22Rv1 (cell line): ENCODE measurements around the gene C2CD3.

Experiments used
- ZFX ChIP-seq: fragments of 450-650 bp; IDR thresholded peaks from 2 replicates; pipeline ENCODE4 v1.6.1; 2017; ENCODE audit warnings: antibody characterized with exemption, borderline replicate concordance
- TF ChIP-seq, protein P1 (sequence below): fragments of 450-650 bp; IDR thresholded peaks from 2 replicates; pipeline ENCODE4 v1.5.1; 2017; ENCODE audit warnings: mild to moderate bottlenecking

DNA sequence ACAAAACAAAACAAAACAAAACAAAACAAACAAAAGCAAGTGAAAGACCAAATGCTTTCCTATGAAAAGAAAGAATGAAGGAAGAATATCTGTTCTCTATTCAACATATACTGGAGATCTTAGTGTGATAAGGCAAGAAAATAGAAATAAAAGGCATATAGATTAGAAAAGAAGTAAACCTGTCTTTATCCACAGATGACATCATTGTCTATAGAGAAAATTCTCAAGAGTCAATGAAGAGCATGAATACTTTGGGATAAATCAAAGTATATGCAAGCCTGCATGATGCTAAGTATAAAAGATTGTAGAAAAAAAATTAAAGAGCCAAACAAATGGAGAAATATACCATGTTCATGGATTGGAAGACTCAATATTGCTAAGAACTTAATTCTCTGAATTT is 17.6 kb downstream of the C2CD3 start:
- TF ChIP-seq, protein P1, sequence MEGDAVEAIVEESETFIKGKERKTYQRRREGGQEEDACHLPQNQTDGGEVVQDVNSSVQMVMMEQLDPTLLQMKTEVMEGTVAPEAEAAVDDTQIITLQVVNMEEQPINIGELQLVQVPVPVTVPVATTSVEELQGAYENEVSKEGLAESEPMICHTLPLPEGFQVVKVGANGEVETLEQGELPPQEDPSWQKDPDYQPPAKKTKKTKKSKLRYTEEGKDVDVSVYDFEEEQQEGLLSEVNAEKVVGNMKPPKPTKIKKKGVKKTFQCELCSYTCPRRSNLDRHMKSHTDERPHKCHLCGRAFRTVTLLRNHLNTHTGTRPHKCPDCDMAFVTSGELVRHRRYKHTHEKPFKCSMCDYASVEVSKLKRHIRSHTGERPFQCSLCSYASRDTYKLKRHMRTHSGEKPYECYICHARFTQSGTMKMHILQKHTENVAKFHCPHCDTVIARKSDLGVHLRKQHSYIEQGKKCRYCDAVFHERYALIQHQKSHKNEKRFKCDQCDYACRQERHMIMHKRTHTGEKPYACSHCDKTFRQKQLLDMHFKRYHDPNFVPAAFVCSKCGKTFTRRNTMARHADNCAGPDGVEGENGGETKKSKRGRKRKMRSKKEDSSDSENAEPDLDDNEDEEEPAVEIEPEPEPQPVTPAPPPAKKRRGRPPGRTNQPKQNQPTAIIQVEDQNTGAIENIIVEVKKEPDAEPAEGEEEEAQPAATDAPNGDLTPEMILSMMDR = no peak
- TF ChIP-seq ZFX = no peak
